Ascending aorta (tissue), 2 donors: ENCODE results near the gene PVRIG. TPM values are rescaled to one million over a fixed set of nuclear protein-coding genes. Genes with fewer than 3 reads are reported as not detected.
"Not testable (repeated sequence)": the region's sequence is repeated elsewhere in the genome, so short reads cannot be mapped to it uniquely, and the experiment has no call there.

ENCODE experiments used
- DNase-seq, 2 donors: peaks; one replicate each; pipeline ENCODE4 v3.0.0-alpha.2; 2019; ENCODE audit warnings: low spot score in 2 of 2
- H3K27ac ChIP-seq, 2 donors: fragments of 200-600 bp; sonication (generic); one replicate each; pipeline ENCODE4 v1.5.1; 2016 to 2017; ENCODE audit warnings: mild to moderate bottlenecking in 1 of 2
- H3K27me3 ChIP-seq: fragments of 200-600 bp; sonication (generic); one replicate; pipeline ENCODE4 v1.5.1; 2017
- H3K36me3 ChIP-seq, 2 donors: fragments of 200-600 bp; sonication (generic); one replicate each; pipeline ENCODE4 v1.5.1; 2016
- H3K4me1 ChIP-seq, 2 donors: fragments of 200-600 bp; sonication (generic); one replicate each; pipeline ENCODE4 v1.5.1; 2016 to 2017; ENCODE audit warnings: mild to moderate bottlenecking in 1 of 2
- H3K4me3 ChIP-seq, 2 donors: fragments of 200-600 bp; sonication (generic); one replicate each; pipeline ENCODE4 v1.5.1; 2016 to 2017; ENCODE audit warnings: mild to moderate bottlenecking in 1 of 2
- H3K9me3 ChIP-seq, 2 donors: fragments of 200-600 bp; sonication (generic); one replicate each; pipeline ENCODE4 v1.5.1; 2016
- intact Hi-C: fragments of 100-400 bp; cut with DNase I; formaldehyde crosslinking; loops from one replicate; pipeline ENCODE4 v1.15.1; 2023
- total RNA-seq: library from RNA; depleted of rRNA; stranded (reverse); fragments of >200 nt; gene quantifications from one replicate; pipeline ENCODE4 v1.1.0, GENCODE V29; 2016
- TF ChIP-seq, protein P1 (sequence below), 3 experiments: fragments of 200-600 bp in 2 of 3; fragments of 450-650 bp in 1 of 3; sonication (generic) in 2 of 3; IDR thresholded peaks; one replicate each; pipeline ENCODE4 v1.5.1; 2016 to 2019; ENCODE audit warnings: antibody characterized with exemption in 3 of 3, mild to moderate bottlenecking in 1 of 3, moderate library complexity in 1 of 3

Gene PVRIG
- total RNA-seq, 1 donor from 2014 or later, result 27.8 TPM

DNA sequence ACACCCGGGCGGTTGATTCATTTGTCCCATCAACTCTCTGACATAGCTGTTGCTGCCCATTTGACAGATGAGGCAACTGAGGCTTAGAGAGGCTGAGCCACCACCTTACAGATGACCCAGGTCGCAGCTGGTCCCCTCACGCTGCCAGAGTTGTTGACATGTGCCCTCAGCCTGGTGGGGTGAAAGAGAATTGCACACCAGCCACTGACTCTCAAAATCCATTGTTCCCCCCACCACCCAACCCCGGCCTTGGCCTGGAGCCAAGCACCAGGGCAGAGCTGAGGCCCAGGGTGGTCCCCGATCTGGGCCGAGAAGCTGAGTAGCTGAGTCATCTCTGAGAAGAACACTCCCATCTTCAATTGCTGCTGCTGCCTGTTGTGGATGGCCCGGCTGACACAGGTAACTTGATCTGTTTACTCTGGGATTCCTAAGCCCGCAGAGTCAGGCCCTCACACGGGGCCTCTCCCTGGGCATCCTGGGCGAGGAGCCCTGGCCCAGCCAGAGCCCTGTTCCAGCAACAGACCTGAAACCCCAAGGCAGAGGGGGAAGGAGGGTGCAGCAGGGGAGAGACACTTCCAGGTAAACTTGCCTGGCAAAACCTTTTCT lies 27.5 kb downstream of the PVRIG start:
- Histone ChIP-seq H3K4me3 (no peak overlapping the region), H3K9me3 (no peaks in the 10 kb centered on the region), H3K4me1 (no peaks in the 10 kb centered on the region), H3K27me3 (no peaks in the 10 kb centered on the region), H3K36me3 (no peaks in the 10 kb centered on the region), H3K27ac (no peak overlapping the region)
- intact Hi-C loops, result no loop called here
- DNase-seq, result no peak
- TF ChIP-seq, protein P1, sequence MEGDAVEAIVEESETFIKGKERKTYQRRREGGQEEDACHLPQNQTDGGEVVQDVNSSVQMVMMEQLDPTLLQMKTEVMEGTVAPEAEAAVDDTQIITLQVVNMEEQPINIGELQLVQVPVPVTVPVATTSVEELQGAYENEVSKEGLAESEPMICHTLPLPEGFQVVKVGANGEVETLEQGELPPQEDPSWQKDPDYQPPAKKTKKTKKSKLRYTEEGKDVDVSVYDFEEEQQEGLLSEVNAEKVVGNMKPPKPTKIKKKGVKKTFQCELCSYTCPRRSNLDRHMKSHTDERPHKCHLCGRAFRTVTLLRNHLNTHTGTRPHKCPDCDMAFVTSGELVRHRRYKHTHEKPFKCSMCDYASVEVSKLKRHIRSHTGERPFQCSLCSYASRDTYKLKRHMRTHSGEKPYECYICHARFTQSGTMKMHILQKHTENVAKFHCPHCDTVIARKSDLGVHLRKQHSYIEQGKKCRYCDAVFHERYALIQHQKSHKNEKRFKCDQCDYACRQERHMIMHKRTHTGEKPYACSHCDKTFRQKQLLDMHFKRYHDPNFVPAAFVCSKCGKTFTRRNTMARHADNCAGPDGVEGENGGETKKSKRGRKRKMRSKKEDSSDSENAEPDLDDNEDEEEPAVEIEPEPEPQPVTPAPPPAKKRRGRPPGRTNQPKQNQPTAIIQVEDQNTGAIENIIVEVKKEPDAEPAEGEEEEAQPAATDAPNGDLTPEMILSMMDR (IDR thresholded peaks at IDR 0.05), result no peak

DNA sequence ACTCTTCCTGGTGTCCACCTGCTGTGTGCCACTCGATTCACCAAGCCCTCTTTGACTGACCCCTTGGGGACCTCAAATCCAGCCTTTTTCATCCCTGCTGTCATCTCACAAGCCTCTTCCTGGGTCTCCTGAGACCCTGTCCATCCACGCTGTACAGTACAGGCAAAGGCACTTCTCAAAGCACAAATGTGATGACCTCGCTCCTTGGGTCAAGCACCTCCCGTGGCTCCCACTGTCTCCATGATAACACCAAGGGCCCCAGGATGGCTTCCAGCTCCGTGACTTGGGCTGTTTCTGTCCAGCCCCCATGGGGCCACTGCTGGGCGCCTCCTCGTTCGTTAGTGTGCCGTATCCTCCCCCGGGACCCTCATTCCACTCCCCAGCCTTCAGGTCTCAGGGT lies 28.7 kb downstream of the PVRIG start:
- TF ChIP-seq, protein P1 (IDR thresholded peaks at IDR 0.05), result no peak
- Histone ChIP-seq H3K36me3 (no peaks in the 10 kb centered on the region), H3K27ac (no peak overlapping the region), H3K4me3 (no peak overlapping the region), H3K4me1 (no peaks in the 10 kb centered on the region), H3K27me3 (no peaks in the 10 kb centered on the region), H3K9me3 (no peaks in the 10 kb centered on the region)
- intact Hi-C loops, result no loop called here
- no peak for DNase-seq

DNA sequence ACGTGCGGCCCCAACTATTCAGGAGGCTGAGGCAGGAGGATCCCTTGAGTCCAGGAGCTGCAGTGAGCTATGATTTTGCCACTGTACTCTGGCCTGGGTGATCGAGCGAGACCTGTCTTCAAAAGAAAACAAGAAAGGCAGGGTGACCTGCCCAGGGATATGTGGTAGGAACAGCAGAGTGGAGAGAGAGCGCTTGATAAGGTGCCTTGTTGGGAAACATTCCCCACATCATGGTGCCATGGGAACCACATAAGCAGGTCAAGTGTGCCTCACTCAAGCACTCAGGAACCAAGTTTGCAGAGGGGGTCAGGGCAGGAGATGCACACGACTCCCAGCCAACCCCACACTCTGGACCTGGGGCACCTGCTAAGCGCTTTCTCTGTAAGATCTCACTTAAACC lies 37.3 kb downstream of the PVRIG start:
- Histone ChIP-seq H3K9me3 (no peaks in the 10 kb centered on the region), H3K36me3 (no peaks in the 10 kb centered on the region), H3K4me1 (no peaks in the 10 kb centered on the region), H3K27me3 (no peaks in the 10 kb centered on the region), H3K4me3 (no peak overlapping the region), H3K27ac (no peak overlapping the region)
- TF ChIP-seq, protein P1 (IDR thresholded peaks at IDR 0.05), result no peak
- intact Hi-C loops, result no loop called here
- DNase-seq, result no peak

DNA sequence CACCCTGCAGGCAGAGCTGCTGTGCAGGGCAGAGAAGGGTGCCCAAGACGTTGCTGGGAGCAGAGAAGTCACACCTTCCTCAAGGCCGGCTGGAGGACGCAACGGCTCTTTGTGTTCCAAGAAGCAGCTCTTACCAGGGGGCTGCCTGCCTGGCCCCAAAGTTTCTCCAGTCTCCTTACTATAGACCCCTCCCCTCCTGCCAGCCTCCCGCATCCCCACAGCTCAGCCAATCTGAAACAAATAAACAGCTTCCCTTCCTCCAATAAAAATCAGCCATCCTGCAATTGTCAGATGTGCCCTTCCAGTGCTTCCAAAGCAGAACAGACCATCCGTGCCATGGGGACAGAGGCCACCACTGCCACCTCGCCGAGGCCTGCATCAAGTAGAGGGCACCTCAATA lies 40.2 kb downstream of the PVRIG start:
- H3K36me3 ChIP-seq, H3K4me1 ChIP-seq, intact Hi-C loops, H3K27ac ChIP-seq, DNase-seq, H3K27me3 ChIP-seq, H3K9me3 ChIP-seq, H3K4me3 ChIP-seq: not testable (repeated sequence)

DNA sequence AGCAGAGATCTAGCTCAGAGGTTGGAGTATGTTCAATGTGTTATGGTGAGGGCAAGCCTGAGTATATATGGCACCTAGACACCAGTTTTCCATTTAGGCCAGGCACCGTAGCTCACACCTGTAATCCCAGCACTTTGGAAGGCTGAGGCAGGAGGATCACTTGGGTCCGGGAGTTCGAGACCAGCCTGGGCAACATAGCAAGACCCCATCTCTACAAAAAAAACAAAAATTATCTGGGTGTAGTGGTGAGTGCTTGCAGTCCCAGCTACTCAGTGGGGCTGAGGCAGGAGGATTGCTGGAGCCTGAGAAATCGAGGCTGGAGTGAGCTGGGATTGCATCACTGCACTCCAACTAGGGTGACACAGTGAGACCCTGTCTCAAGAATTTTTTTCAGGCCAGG lies 43.1 kb downstream of the PVRIG start:
- H3K36me3 ChIP-seq, H3K27ac ChIP-seq, H3K4me1 ChIP-seq, DNase-seq, H3K9me3 ChIP-seq, H3K27me3 ChIP-seq, H3K4me3 ChIP-seq, intact Hi-C loops: not testable (repeated sequence)

DNA sequence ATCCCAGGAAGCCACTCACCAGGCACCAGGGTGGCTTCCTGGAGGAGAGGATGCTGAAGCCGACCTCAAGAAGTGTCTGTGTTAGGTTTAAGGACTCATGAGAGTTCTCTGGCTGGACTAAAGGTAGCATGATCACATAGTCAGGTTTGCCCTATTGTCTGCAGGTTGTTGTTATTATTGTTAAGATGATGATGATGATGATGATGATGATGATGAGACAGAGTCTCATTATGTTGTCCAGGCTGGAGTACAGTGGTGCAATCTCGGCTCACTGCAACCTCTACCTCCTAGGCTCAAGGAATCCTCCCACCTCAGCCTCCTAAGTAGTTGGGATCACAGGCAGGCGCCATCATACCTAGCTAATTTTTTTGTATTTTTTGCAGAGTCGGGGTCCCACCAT lies 44.5 kb downstream of the PVRIG start:
- H3K27ac ChIP-seq, DNase-seq, H3K36me3 ChIP-seq, H3K4me3 ChIP-seq, H3K9me3 ChIP-seq, intact Hi-C loops, H3K27me3 ChIP-seq, H3K4me1 ChIP-seq: not testable (repeated sequence)

DNA sequence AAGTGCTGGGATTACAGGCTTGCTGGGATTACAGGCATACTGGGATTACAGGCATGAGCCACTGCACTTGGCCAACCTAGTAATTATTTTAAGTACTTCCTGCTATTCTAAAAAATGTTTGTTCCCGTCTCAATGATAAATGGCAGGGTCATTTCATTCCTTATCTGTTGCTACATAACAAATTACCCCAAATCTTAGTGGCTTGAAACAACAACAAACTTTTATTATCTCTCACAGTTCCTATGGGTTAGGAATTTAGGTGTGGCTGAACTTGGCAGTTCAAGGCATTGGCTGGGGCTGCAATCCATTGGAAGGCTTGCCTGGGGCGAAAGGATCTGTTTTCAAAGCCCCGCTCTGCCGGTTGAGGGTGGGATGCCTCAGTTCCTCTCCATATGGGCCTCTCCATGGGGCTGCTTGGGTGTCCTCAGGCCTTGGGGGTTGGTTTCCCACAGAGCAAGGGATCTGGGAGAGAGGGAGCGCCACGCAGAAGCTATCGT lies 45.0 kb downstream of the PVRIG start:
- H3K4me1 ChIP-seq, H3K4me3 ChIP-seq, intact Hi-C loops, H3K27ac ChIP-seq, H3K36me3 ChIP-seq, DNase-seq, H3K9me3 ChIP-seq, H3K27me3 ChIP-seq: not testable (repeated sequence)

DNA sequence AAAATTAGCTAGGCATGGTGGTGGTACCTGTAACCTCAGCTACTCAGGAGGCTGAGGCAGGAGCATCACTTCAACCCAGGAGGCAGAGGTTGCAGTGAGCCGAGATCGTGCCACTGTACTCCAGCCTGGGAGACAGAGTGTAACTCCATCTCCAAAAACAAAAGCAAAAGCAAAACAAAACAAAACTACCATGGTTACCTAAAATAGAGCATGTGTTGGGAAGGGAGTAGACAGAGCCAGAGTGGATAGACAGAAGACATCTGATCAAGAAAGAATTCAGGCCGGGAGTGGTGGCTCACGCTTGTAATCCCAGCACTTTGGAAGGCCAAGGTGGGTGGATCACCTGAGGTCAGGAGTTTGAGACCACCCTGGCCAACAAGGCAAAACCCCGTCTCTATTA lies 46.1 kb downstream of the PVRIG start:
- H3K27ac ChIP-seq, H3K4me3 ChIP-seq, intact Hi-C loops, DNase-seq, H3K27me3 ChIP-seq, H3K4me1 ChIP-seq, H3K9me3 ChIP-seq, H3K36me3 ChIP-seq: not testable (repeated sequence)
